NCI-H1694 (cell line): ENCODE measurements around the gene PCK2.
"Not testable (repeated sequence)": the region's sequence is repeated elsewhere in the genome, so short reads cannot be mapped to it uniquely, and the experiment has no call there.

Source experiments
- DNase-seq: peaks from one replicate; lab custom pipeline; 2025; lab: John Stamatoyannopoulos, UW

Gene PCK2

GRCh38 chr14:24093901-24094840 is at the start of gene PCK2:
Gene PCK2, plus strand, starts transcription at chr14:24094311. Its CDS starts 95 bp downstream, at chr14:24094406.
- DNase-seq = peak; percentile 60

GRCh38 chr14:24049002-24049401 is 45.1 kb upstream of the PCK2 start:
- DNase-seq = not testable (repeated sequence)

GRCh38 chr14:24050753-24051152 is 43.4 kb upstream of the PCK2 start:
- DNase-seq = not testable (repeated sequence)

- no peak for DNase-seq
These were observed 42.8 kb upstream of the PCK2 start for GRCh38 chr14:24051176-24051788.

GRCh38 chr14:24051789-24052655 is 42.1 kb upstream of the PCK2 start, which contains the start of gene CARMIL3:
Gene CARMIL3, plus strand, starts transcription at chr14:24052009. Its CDS starts 145 bp downstream, at chr14:24052154.
- DNase-seq = peak; percentile 31

GRCh38 chr14:24052656-24053547 is 41.2 kb upstream of the PCK2 start:
- DNase-seq = no peak

GRCh38 chr14:24053548-24054323 is 40.4 kb upstream of the PCK2 start:
- no peak for DNase-seq

GRCh38 chr14:24054324-24054641 is 39.8 kb upstream of the PCK2 start:
- DNase-seq = no peak

- DNase-seq = no peak
These were observed 39.5 kb upstream of the PCK2 start for GRCh38 chr14:24054646-24055045.

- DNase-seq = no peak
These were observed 37.9 kb upstream of the PCK2 start for GRCh38 chr14:24055971-24056799.

GRCh38 chr14:24056800-24057184 is 37.3 kb upstream of the PCK2 start:
- no peak for DNase-seq

- DNase-seq = no peak
These were observed 36.8 kb upstream of the PCK2 start for GRCh38 chr14:24057271-24057670.

- no peak for DNase-seq
These were observed 36.2 kb upstream of the PCK2 start for GRCh38 chr14:24057867-24058259.

- DNase-seq = peak; percentile 85
These were observed 35.7 kb upstream of the PCK2 start for GRCh38 chr14:24058260-24058950.

GRCh38 chr14:24058951-24059475 is 35.1 kb upstream of the PCK2 start:
- no peak for DNase-seq

GRCh38 chr14:24059841-24060388 is 34.2 kb upstream of the PCK2 start:
- no peak for DNase-seq

GRCh38 chr14:24060443-24060842 is 33.7 kb upstream of the PCK2 start:
- no peak for DNase-seq
